HEK293 (cell line): Measurements from ENCODE around the gene OR5AU1.

Experiments used
- CTCF ChIA-PET: fragments of 350-600 bp; formaldehyde crosslinking; extraction: SDS; loops from one replicate; lab custom pipeline; 2021; ENCODE audit warnings: antibody characterized with exemption; lab: Yijun Ruan, JAX
- POLR2A ChIA-PET: fragments of 300-600 bp; formaldehyde crosslinking; extraction: SDS; loops from one replicate; lab custom pipeline; 2020; ENCODE audit warnings: antibody characterized with exemption, inconsistent platforms; lab: Yijun Ruan, JAX
- H3K27ac ChIP-seq: fragments of 200-500 bp; sonication (Bioruptor generic); 2 replicates; pipeline ENCODE4 v1.5.1; 2014; ENCODE audit warnings: low read depth, low read length, control low read depth, inconsistent platforms; ENCODE audit errors: extremely low read depth
- H3K36me3 ChIP-seq, 2 experiments: fragments of 200-500 bp in 1 of 2; sonication (Bioruptor generic) in 1 of 2; 1 replicate in 1 of 2; 2 replicates in 1 of 2; pipeline ENCODE4 v1.5.1; 2014 to 2017; ENCODE audit warnings: inconsistent platforms in 2 of 2, low read length in 2 of 2; ENCODE audit not compliant: control insufficient read depth in 2 of 2, insufficient read depth in 1 of 2
- H3K4me1 ChIP-seq: fragments of 200-500 bp; sonication (Bioruptor generic); 2 replicates; pipeline ENCODE4 v1.5.1; 2014; ENCODE audit warnings: mild to moderate bottlenecking, low read length, inconsistent platforms; ENCODE audit not compliant: control insufficient read depth, insufficient read depth
- H3K4me3 ChIP-seq: 2 replicates; pipeline ENCODE4 v1.5.1; 2011; ENCODE audit warnings: low read depth, mild to moderate bottlenecking, control low read depth, low read length, moderate library complexity
- H3K9me3 ChIP-seq: fragments of 200-500 bp; sonication (Bioruptor generic); 2 replicates; pipeline ENCODE4 v1.5.1; 2014; ENCODE audit warnings: low read depth, low read length, inconsistent platforms; ENCODE audit not compliant: control insufficient read depth, insufficient read depth
- HOXD13 ChIP-seq: sonication (generic); formaldehyde crosslinking; IDR thresholded peaks from 2 replicates; pipeline ENCODE4 v1.8.0; 2022; ENCODE audit warnings: missing genetic modification reagents, borderline replicate concordance
- PRDM10 ChIP-seq: fragments of 450-650 bp; formaldehyde crosslinking; IDR thresholded peaks from 2 replicates; pipeline ENCODE4 v1.5.1; 2016; ENCODE audit warnings: missing biosample characterization, missing genetic modification characterization
- TRIM28 ChIP-seq: IDR thresholded peaks from 2 replicates; pipeline ENCODE4 v1.6.1; 2011; ENCODE audit warnings: low read length, control low read depth, borderline replicate concordance
- ZBTB20 ChIP-seq: fragments of 450-650 bp; formaldehyde crosslinking; IDR thresholded peaks from 2 replicates; pipeline ENCODE4 v1.5.1; 2016; ENCODE audit warnings: missing biosample characterization, missing genetic modification characterization
- ZFP3 ChIP-seq: fragments of 450-650 bp; formaldehyde crosslinking; IDR thresholded peaks from 2 replicates; pipeline ENCODE4 v1.5.1; 2016; ENCODE audit warnings: low read depth, missing biosample characterization, missing genetic modification characterization
- ZIC2 ChIP-seq: fragments of 450-650 bp; formaldehyde crosslinking; IDR thresholded peaks from 2 replicates; pipeline ENCODE4 v1.5.1; 2016; ENCODE audit warnings: missing biosample characterization, missing genetic modification characterization
- ZNF140 ChIP-seq: fragments of 450-650 bp; formaldehyde crosslinking; IDR thresholded peaks from 2 replicates; pipeline ENCODE4 v1.5.1; 2016; ENCODE audit warnings: missing biosample characterization, missing genetic modification characterization
- ZNF16 ChIP-seq: fragments of 450-650 bp; formaldehyde crosslinking; IDR thresholded peaks from 2 replicates; pipeline ENCODE4 v1.5.1; 2016; ENCODE audit warnings: low read depth, missing biosample characterization, missing genetic modification characterization
- ZNF391 ChIP-seq: fragments of 450-650 bp; formaldehyde crosslinking; IDR thresholded peaks from 2 replicates; pipeline ENCODE4 v1.5.1; 2016; ENCODE audit warnings: low read depth, missing biosample characterization, missing genetic modification characterization, borderline replicate concordance
- ZNF398 ChIP-seq: fragments of 450-650 bp; formaldehyde crosslinking; IDR thresholded peaks from 2 replicates; pipeline ENCODE4 v1.5.1; 2017; ENCODE audit warnings: missing biosample characterization, missing genetic modification characterization
- ZNF514 ChIP-seq: fragments of 450-650 bp; formaldehyde crosslinking; IDR thresholded peaks from 2 replicates; pipeline ENCODE4 v1.5.1; 2016; ENCODE audit warnings: missing biosample characterization, missing genetic modification characterization
- ZNF580 ChIP-seq: fragments of 450-650 bp; formaldehyde crosslinking; IDR thresholded peaks from 2 replicates; pipeline ENCODE4 v1.5.1; 2016; ENCODE audit warnings: missing biosample characterization, missing genetic modification characterization
- ZNF660 ChIP-seq: fragments of 450-650 bp; IDR thresholded peaks from 2 replicates; pipeline ENCODE4 v1.5.1; 2018; ENCODE audit warnings: missing biosample characterization, mild to moderate bottlenecking, missing genetic modification characterization
- ZNF791 ChIP-seq: fragments of 450-650 bp; formaldehyde crosslinking; IDR thresholded peaks from 2 replicates; pipeline ENCODE4 v1.5.1; 2016; ENCODE audit warnings: missing biosample characterization, missing genetic modification characterization
- ZSCAN18 ChIP-seq: fragments of 450-650 bp; formaldehyde crosslinking; IDR thresholded peaks from 2 replicates; pipeline ENCODE4 v1.5.1; 2016; ENCODE audit warnings: missing biosample characterization, missing genetic modification characterization

Gene OR5AU1

GRCh38 chr14:21192875-21193535, 37.1 kb upstream of the OR5AU1 start:
- Histone ChIP-seq H3K4me1 (no peaks in the 10 kb centered on the region; the same call in 1 of the 2 replicates), H3K36me3 (no peaks in the 10 kb centered on the region), H3K4me3 (no peak overlapping the region), H3K27ac (no peak overlapping the region)
- CTCF ChIA-PET = interaction anchor here (1.5 to 1.9 kb wide), 2 partner anchors 10 to 13 kb away, joined by 3 to 4 read pairs; no protein-coding TSS in a partner anchor
- TF ChIP-seq ZIC2 (tag by site-specific recombination) (peak; percentile 14; the same call in 1 of the 2 replicates), ZNF16 (tag by site-specific recombination) (no peak), HOXD13 (CRISPR knock-in tag) (no peak)
- TF ChIP-seq, all 188 proteins: peak for 1
- no peaks in the 10 kb centered on the region for H3K9me3 ChIP-seq
- POLR2A ChIA-PET = interaction anchor here (1.2 kb wide), 1 partner anchor 244 kb away, joined by 4 read pairs; no protein-coding TSS in a partner anchor

GRCh38 chr14:21192447-21192822, 36.6 kb upstream of the OR5AU1 start:
- Histone ChIP-seq H3K27ac (no peak overlapping the region; the same call in 1 of the 2 replicates), H3K4me1 (no peaks in the 10 kb centered on the region; the same call in 1 of the 2 replicates), H3K36me3 (no peaks in the 10 kb centered on the region), H3K9me3 (no peaks in the 10 kb centered on the region), H3K4me3 (no peak overlapping the region)
- ChIA-PET POLR2A (interaction anchor here (0.6 to 1.2 kb wide), 3 partner anchors 71 to 245 kb away, joined by 3 to 7 read pairs (median 4); no protein-coding TSS in a partner anchor), CTCF (interaction anchor here (1.0 to 1.9 kb wide), 3 partner anchors 11 to 57 kb away, joined by 3 to 4 read pairs (median 3); no protein-coding TSS in a partner anchor)
- TF ChIP-seq ZNF791 (tag by site-specific recombination) (no peak), ZBTB20 (tag by site-specific recombination) (peak; percentile 84), ZNF514 (tag by site-specific recombination) (no peak), ZNF398 (tag by site-specific recombination) (no peak), ZNF660 (no peak), ZFP3 (tag by site-specific recombination) (no peak), ZNF391 (no peak), ZNF140 (tag by site-specific recombination) (no peak), ZSCAN18 (tag by site-specific recombination) (no peak), TRIM28 (no peak), ZIC2 (tag by site-specific recombination) (peak; percentile 86), PRDM10 (tag by site-specific recombination) (peak; percentile 90), ZNF580 (tag by site-specific recombination) (no peak)
